IPS-NIHi7 (cell line): ENCODE results near the gene SVOPL.

Source experiments
- DNase-seq: peaks from one replicate; pipeline ENCODE4 v3.0.0; 2012; ENCODE audit warnings: mixed read lengths; ENCODE audit errors: extremely low spot score

The SVOPL gene

GRCh38 chr7:138608275-138608674, 92.9 kb downstream of the SVOPL start:
- DNase-seq, result no peak

GRCh38 chr7:138607216-138608126, 93.7 kb downstream of the SVOPL start:
- no peak for DNase-seq

- no peak for DNase-seq
Observed at GRCh38 chr7:138606236-138606635, 94.9 kb downstream of the SVOPL start.

- no peak for DNase-seq
Observed at GRCh38 chr7:138603549-138604318, 97.4 kb downstream of the SVOPL start.

GRCh38 chr7:138602451-138602850, 98.7 kb downstream of the SVOPL start:
- DNase-seq, result no peak

GRCh38 chr7:138595454-138595853, 105.7 kb downstream of the SVOPL start:
- no peak for DNase-seq

- no peak for DNase-seq
Observed at GRCh38 chr7:138590154-138590553, 111.0 kb downstream of the SVOPL start.

- DNase-seq, result no peak
Observed at GRCh38 chr7:138588986-138589385, 112.2 kb downstream of the SVOPL start.

- DNase-seq, result no peak
Observed at GRCh38 chr7:138587485-138587884, 113.7 kb downstream of the SVOPL start.

- DNase-seq, result no peak
Observed at GRCh38 chr7:138585283-138585993, 115.7 kb downstream of the SVOPL start.

- no peak for DNase-seq
Observed at GRCh38 chr7:138584696-138585095, 116.5 kb downstream of the SVOPL start.

GRCh38 chr7:138584283-138584682, 116.9 kb downstream of the SVOPL start:
- DNase-seq, result no peak

- DNase-seq, result no peak
Observed at GRCh38 chr7:138581065-138581464, 120.1 kb downstream of the SVOPL start.

- DNase-seq, result no peak
Observed at GRCh38 chr7:138579671-138580070, 121.5 kb downstream of the SVOPL start.

- DNase-seq, result no peak
Observed at GRCh38 chr7:138579136-138579535, 122.0 kb downstream of the SVOPL start.

GRCh38 chr7:138575897-138576428, 125.2 kb downstream of the SVOPL start:
- DNase-seq, result no peak

- DNase-seq, result no peak
Observed at GRCh38 chr7:138573741-138574140, 127.4 kb downstream of the SVOPL start.

- DNase-seq, result no peak
Observed at GRCh38 chr7:138570715-138571114, 130.4 kb downstream of the SVOPL start.

GRCh38 chr7:138569418-138569817, 131.7 kb downstream of the SVOPL start:
- no peak for DNase-seq

GRCh38 chr7:138568655-138569054, 132.5 kb downstream of the SVOPL start:
- no peak for DNase-seq

GRCh38 chr7:138565451-138566114, 135.6 kb downstream of the SVOPL start:
- no peak for DNase-seq
